HG03196 (cell line): Measurements from ENCODE around the gene ADRB2.

Experiments used
- ATAC-seq: cut with Tn5 transposase; IDR thresholded peaks from one replicate; pipeline ENCODE4 v1.9.1; 2021; ENCODE audit not compliant: unreplicated experiment

The ADRB2 gene

DNA sequence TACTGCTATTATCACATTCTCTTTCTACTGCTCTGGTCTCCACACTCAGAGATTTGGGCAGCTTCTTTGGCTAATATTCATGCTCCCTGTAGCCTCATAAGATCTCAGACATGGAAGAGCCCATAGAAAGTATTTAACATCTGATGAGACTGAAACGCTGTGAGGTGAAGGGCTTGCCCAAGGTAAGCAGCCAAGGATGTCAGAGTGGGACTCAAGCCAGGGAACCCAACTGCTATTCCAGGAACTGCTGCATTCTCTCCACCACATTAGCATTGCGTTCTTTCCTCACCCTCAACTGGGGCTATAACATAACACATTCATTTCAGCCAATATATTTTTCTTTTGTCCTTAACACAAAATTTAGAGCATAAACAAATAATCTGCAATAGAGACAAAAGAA lies 3.8 kb downstream of the ADRB2 start:
- ATAC-seq: no peak

DNA sequence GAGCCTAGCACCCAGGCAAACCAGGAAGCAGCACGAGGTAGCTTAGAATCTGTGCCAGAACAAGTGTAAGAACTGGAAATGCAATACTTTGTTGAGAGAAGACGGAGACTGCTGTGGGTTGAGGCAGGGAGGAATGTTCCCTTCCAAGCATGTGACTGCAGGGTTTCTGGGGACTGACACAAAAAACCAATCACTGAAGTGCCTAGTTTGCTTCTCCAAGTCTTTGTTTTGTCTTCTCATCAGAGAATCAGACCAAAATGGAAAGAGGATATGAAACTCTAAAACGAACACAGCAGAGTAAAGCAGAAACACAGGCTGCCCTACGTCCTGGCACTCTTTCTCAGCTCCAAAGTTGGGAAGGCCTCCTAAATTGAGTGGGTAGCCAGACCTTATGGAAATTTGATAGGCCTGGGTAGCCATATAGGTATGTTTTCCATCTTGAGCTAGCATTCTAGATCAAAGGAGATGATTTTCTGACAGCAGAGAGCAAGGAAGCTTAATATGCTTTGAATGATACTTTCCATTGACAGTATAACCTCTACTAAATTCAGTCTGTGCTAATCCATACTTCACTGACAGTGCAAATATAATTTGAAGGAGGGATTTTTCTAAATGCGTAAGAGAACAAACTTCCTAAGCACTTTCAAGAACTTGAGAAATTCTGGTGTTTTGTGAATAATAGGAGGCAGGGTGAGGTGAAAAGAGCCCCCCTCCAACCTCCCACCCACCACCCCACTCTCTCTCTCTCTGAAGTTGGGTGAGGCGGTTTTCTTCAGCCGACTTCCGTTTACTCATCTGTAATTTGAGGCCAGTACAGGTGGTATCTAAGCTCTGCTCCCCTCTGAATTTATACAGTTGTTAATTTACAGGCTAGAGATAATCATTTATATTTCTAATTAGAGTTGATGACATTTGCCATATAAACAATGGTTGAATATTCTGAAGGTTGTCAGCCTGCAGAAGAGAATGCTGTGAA lies 5.5 kb downstream of the ADRB2 start:
- ATAC-seq: peak; percentile 84

- ATAC-seq: no peak
Observed at GRCh38 chr5:148833122-148833521, 6.7 kb downstream of the ADRB2 start.

- ATAC-seq: no peak
Observed at GRCh38 chr5:148833925-148834324, 7.5 kb downstream of the ADRB2 start.

DNA sequence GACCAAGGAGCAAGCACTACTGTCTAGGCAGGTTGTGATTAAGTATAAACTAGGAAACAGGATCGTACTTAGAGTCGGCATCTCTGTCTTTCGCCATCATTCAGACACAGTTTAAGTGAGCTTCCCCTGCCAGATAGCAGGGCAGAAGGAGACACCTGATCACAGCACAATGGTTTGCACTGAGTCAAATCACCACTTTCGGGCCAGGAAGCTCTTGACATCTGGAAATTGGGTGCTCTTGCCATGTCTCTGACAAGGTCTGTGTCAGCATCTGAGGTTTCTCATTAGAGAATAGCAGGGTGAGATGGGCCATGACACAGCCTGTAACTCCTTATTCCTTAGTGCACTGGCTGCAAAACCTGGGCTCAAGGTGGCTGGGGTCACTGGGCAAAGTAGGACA lies 8.3 kb downstream of the ADRB2 start:
- no peak for ATAC-seq

DNA sequence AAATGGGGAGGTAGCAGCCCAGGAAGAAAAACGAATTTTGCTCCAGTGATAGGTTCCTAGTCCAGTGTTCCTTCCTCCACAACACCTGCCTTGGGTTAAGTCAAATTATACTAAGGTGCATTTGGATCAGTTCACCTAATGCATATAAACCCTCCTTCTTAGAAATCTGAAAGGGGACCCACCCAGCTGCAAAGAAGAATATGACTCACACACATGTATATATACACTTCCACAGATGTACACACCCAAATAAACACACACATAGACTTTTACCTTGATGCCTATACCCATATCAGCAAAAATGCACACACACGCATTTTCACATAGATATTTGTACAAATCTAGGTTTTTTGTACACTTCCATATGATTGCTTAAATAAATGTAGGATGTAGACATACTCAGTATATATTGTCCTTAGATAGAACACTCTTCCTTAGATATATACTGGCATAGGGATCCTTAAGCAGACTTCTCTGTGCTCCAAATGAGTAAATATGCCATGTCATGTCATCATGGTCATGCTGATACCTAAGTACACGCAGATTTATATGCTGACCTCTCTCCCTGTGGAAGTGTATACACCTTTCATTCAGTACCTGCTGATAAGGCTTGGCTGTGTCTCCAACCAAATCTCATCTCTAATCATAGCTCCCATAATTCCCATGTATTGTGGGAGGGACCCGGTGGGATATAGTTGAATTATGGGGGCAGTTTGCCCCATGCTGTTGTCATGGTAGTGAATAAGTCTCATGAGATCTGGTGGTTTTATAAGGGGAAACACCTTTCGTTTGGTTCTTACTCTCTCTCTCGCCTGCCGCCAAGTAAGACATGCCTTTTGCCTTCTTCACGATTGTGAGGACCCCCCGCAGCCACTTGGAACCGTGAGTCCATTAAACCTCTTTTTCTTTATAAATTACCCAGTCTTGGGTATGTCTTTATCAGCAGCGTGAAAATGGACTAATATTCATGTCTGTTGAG lies 10.2 kb downstream of the ADRB2 start:
- ATAC-seq: no peak

GRCh38 chr5:148837383-148837782 lies 11.0 kb downstream of the ADRB2 start:
- no peak for ATAC-seq

GRCh38 chr5:148838357-148838756 lies 11.9 kb downstream of the ADRB2 start:
- no peak for ATAC-seq

DNA sequence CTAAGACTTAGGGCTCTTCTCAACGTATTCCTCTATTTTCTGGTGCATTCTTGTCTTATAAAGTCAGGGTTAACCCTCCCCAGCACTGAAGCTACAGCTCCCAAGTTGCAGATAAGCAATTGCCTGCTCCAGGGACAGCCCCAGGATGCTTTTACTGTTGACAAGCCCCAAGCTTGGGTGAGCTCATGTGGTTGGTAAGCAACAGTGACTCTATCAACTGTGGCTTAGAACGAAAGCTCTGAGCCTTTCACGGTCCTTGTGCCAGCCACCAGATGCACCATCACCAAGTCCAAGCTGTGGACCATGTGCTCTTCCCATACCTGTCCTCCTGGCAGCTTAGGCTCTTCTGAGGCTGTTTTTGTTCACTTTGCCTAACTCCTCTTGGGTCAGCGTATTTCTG lies 13.5 kb downstream of the ADRB2 start:
- ATAC-seq: peak; percentile 81

GRCh38 chr5:148840531-148840930 lies 14.1 kb downstream of the ADRB2 start:
- ATAC-seq: no peak

DNA sequence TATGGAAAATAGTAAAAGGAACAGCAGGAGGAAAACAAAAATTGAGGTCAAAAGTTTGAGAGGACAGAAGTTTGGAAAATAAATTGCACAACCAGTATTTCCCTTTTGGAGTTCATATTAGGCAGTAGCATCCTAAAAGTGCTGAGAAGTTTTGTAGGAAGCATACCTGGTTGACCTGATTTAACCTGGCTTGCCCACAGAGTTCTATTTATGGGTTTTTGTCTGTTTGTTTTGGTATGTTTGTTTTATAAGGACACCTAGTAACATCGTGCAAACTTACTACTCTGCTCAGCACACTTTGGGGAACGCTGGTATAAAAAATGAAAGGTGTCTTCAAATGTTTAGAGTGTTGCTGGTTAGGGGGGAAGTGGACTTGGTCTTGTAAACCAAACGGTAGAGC lies 15.1 kb downstream of the ADRB2 start:
- ATAC-seq: no peak

DNA sequence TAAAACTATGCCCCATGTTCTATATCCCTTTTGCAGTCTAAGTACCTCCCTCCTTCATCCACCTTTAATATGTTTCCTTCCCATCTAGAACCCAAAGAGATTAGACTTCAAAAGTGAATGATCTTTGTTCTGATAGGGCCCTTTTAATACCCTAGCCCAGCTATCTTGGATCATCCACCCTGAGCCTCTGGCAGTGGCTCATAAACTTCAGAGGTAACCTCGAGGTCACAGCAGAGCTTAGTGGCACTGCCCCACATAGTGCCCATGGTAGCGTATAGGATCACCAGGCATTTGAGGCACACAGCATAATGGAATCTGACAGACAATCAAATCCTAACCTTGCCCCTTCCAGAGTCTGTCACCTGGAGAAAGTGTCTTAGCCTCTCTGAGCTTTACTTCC lies 15.8 kb downstream of the ADRB2 start:
- ATAC-seq: no peak

DNA sequence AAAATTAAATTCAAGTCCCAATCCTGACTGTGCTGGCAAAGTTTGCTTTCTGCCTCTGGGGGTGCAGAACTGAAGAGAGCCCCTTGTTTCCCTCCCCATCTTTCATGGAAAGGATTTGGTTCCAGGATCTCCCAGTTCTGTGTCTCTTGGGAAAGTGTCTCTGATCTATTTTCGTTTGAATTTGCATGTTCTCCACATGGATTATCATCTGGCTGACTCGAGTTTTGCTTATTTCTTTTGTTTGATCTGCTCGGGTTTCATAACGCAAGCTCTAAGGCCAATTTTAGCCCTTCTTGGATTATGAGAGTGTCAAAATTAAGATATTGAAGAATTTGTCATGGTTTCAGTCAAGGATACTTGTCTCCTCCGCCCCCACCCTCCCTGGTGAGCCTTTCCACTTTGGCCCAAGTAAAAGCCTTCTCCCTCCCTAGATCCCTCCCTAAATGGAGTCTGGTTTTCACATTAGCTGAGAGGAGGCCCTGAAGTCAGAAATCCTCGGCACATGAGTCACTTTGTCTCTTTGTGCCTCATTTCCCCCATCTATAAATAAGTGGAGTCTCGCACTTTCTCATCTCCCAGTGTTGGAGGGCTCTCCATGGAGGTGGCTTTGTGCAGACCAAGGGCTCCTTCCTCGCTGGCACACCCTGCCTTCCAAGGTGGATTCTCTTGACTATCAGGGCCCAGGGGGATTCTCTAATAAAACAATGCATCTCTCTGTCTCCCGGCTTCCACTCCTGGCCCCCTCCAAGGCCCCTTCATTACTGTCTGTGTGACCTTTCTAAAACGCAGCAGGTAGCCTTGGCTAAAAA lies 17.3 kb downstream of the ADRB2 start:
- ATAC-seq: no peak

GRCh38 chr5:148844433-148845280 lies 18.2 kb downstream of the ADRB2 start:
- ATAC-seq: no peak

DNA sequence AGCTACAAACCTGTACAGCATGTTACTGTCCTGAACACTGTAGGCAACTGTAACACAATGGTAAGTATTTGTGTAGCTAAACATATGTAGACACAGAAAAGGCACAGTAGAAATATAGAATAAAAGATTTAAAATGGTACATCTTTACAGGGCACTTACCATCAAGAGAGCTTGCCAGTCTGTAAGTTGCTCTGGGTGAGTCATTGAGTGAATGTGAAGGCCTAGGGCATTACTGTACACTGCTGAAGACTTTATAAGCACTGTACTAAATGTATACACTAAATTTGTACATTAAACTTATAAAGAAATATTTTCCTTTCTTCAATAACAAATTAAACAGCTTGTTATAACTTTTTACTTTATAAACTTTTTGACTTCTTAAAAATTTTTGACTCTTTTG lies 20.5 kb downstream of the ADRB2 start:
- ATAC-seq: no peak

DNA sequence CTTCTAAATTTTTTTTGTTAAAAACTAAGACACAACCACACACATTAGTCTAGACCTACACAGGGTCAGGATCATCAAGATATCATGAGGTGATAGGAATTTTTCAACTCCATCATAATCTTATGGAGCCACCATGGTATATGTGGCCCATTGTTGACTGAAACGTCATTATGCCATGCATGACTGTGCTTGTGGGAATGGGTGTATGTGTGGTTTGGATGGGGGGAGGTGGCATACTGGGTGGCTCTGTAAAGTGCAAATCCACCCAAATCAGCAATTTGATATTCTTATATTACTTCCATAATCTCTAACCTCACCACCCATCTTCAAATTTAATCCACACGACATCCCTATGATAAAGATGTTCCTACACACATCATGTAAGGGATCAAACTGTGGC lies 21.0 kb downstream of the ADRB2 start:
- no peak for ATAC-seq

- ATAC-seq: no peak
Observed at GRCh38 chr5:148848393-148849031, 22.1 kb downstream of the ADRB2 start.

GRCh38 chr5:148849461-148849860 lies 23.1 kb downstream of the ADRB2 start:
- ATAC-seq: no peak

- no peak for ATAC-seq
Observed at GRCh38 chr5:148850836-148851235, 24.4 kb downstream of the ADRB2 start.
